GM12801 (cell line): ENCODE results near the gene TRPM2.

Experiments used
- TF ChIP-seq, protein P1 (sequence below): IDR thresholded peaks from one replicate; pipeline ENCODE4 v1.5.1; 2011; ENCODE audit warnings: control low read depth; ENCODE audit not compliant: insufficient read length; ENCODE audit errors: extremely low read depth

The TRPM2 gene

DNA sequence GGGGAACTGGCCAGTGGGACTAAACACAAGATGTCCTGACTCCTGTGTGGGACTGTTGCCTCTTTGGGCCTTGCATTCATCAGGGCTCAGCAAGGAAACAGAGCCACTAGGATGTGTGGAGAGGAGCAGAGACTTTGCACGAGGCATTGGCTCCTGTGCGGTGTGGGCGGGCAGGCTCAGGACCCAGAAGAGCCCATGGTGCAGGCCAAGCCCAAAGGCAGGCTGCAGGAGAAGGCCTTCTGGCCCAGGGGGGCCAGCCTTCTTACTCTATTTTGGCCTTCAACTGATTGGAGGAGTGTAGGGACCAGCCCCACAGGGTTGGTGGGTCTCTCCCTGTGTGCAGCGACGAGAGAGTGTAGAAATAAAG, 125.4 kb downstream of the TRPM2 start:
- TF ChIP-seq, protein P1, sequence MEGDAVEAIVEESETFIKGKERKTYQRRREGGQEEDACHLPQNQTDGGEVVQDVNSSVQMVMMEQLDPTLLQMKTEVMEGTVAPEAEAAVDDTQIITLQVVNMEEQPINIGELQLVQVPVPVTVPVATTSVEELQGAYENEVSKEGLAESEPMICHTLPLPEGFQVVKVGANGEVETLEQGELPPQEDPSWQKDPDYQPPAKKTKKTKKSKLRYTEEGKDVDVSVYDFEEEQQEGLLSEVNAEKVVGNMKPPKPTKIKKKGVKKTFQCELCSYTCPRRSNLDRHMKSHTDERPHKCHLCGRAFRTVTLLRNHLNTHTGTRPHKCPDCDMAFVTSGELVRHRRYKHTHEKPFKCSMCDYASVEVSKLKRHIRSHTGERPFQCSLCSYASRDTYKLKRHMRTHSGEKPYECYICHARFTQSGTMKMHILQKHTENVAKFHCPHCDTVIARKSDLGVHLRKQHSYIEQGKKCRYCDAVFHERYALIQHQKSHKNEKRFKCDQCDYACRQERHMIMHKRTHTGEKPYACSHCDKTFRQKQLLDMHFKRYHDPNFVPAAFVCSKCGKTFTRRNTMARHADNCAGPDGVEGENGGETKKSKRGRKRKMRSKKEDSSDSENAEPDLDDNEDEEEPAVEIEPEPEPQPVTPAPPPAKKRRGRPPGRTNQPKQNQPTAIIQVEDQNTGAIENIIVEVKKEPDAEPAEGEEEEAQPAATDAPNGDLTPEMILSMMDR: no peak

DNA sequence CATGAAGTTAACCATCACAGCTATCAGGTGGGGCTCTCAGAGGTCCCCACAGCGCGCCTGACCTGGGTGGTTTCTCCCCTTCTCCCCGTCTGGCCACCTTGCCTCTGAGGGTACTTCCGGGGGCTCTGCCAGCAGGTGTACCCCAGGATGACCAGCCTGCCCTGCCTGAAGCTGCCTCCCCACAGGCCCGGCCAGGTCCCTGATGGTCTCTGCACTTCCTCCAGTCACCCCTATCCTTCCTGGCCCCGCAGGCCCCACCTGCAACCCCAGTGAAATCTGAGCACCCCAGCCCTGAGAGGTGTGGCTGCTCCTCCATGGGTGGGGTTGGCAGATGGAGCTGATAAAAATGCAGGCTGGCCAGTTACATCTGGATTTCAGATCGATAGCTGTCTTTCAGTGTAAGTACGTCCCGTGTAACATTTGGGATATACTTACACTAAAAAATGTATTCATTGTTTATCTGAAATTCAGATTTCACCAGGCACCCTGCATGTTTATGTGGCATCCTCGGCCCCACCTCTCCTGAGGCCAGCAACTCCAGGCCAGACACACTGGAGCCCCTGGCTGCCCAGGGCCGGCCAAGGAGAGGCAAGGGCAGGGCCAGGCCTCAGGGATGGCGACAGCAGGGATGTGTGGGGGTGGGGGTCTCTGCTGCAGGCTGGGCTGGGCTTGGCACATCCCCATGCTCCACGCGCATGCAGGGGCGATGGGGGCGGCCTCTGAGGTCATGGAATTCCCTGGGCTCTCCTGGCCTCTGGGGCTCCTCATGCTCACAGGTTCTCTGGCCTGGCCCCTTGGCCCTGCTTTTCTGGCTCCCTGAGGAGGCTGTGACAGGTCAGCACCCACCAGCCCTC, 127.0 kb downstream of the TRPM2 start:
- TF ChIP-seq, protein P1: no peak

DNA sequence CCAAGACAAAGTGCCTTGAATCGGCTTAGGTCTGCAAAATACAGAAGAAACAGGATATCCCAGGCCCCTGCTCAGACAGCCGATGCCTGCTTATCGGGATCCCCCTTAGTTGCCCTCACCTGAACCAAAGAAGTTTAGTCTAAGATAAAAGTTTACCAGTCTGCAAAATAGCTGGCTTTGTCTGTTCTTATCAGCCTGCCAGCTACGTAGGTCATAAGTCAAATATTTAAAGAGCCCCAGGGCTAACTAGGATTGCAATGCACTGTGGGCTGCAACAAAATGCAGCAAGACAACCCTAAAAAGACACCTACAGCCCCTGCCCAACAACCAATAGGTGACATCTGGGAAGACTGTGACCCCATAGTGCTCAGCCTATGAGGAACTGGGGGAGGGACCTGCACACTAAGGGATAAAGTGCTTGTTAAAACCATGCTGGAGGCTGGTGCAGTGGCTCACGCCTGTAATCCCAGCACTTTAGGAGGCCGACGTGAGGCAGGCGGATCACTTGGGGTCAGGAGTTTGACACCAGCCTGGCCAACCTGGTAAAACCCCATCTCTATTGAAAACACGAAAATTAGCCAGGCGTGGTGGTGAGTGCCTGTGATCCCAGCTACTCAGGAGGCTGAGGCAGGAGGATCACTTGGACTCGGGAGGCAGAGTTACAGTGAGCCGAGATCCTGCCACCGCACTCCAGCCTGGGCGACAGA, 129.3 kb downstream of the TRPM2 start:
- TF ChIP-seq, protein P1: no peak

DNA sequence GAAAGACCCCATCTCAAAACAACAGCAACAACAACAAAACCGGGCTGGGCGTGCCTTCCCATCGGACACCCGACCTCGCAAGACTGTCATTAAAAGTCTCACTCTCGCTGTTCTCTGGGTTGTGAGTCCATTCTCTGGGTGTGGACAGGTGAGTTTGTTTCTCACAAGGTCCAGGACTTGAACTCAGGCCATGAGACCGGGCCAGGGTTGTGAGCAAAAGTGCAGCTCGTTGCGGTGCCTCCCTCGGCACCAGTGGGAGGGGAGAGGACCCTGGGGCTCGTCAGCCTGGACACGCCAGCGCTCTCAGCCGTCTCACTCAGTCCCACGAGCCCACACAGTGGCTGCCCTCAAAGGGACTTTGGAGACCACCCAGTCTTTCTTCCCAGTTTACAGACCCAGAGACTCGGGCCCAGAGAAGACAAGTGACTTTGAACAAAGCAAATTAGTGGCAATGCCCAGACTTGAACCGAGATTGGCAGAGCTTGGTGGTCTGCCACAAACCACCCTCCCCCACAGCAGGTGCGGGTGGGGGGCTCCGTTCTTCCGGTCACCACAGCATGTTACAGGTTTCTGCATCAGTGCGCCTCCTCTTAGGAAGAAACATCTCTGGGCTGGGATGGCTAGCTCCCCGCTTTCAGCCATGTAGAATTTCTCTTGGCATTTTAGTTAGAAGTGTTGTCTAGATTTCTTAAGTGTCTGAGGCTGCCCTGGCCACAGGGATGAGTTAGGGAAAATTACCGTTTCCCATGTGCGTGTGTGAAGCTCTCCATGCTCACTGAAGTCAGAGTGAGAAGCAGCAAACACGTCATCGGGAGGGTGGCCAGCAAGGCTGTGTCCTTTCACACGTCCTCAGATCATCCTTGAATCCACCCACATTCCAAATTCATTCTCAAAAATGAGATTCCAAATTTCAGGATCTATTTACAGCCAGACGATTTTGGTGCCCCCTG, 130.1 kb downstream of the TRPM2 start:
- TF ChIP-seq, protein P1: no peak

GRCh38 chr21:44484498-44485253, 131.3 kb downstream of the TRPM2 start:
- TF ChIP-seq, protein P1: no peak

DNA sequence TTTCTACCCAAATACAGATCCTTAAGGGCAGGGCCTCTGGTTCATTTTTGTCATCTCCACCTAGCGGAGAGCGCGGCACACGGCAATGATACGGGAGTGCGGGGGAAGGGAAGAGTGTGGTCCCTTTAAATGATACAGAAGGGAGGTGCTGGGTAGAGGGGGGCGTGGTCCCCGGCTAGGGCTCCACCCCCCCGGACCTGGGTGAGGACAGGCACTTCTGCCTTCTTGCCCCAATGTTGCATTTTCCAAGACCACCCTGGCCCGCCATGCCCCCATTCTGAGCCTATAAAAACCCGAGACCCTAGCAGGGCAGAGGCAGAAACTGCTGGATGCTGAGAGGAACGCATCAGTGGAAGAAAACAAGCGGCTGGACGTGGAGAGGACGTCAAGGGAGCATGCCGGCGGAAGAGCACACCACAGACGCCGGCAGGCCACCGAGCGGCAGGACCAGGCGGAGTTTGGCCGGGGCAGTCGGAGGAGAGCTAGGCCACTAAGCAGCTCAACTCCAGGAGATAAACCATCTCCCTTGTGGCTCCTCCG, 131.9 kb downstream of the TRPM2 start:
- TF ChIP-seq, protein P1: no peak
